ENCODE measurements around the gene SQOR. TPM values are rescaled to one million over a fixed set of nuclear protein-coding genes. Genes with fewer than 3 reads are reported as not detected.

Gene SQOR
- total and polyA plus RNA-seq, 10 donors = 21.5 to 79.6 (median 56.1) TPM

- Histone ChIP-seq H3K4me1 (no peaks in the 10 kb centered on the region), H3K9me3 (no peaks in the 10 kb centered on the region), H3K27me3 (replicated peaks in 1 of 7) (peaks cover 0 to 26% (median 0%) of the 10 kb centered on the region in 7 donors), H3K27ac (no peak overlapping the region), H3K36me3 (no peaks in the 10 kb centered on the region), H3K4me3 (no peak overlapping the region)
- intact Hi-C loops (cut with DNase I; ENCODE audit: low total_unique reads) = no loop called here
- WGBS, 5 donors = 91 to 94% (median 92%) methylated on average over 3 of the region's 3 CpGs
- DNase-seq = no peak
- no peak for TF ChIP-seq POLR2A (IDR thresholded peaks at IDR 0.05)
- TF ChIP-seq, protein P1, sequence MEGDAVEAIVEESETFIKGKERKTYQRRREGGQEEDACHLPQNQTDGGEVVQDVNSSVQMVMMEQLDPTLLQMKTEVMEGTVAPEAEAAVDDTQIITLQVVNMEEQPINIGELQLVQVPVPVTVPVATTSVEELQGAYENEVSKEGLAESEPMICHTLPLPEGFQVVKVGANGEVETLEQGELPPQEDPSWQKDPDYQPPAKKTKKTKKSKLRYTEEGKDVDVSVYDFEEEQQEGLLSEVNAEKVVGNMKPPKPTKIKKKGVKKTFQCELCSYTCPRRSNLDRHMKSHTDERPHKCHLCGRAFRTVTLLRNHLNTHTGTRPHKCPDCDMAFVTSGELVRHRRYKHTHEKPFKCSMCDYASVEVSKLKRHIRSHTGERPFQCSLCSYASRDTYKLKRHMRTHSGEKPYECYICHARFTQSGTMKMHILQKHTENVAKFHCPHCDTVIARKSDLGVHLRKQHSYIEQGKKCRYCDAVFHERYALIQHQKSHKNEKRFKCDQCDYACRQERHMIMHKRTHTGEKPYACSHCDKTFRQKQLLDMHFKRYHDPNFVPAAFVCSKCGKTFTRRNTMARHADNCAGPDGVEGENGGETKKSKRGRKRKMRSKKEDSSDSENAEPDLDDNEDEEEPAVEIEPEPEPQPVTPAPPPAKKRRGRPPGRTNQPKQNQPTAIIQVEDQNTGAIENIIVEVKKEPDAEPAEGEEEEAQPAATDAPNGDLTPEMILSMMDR (IDR thresholded peaks at IDR 0.05 in 8 of 11, conservative IDR thresholded peaks at IDR 0.05 in 3 of 11) = no peak
- no peak for TF ChIP-seq POLR2AphosphoS5 (IDR thresholded peaks at IDR 0.05)
Measured at GRCh38 chr15:45728641-45729040, 93.8 kb downstream of the SQOR start.

- intact Hi-C loops (cut with DNase I; ENCODE audit: low total_unique reads) = no loop called here
- Histone ChIP-seq H3K4me3 (no peak overlapping the region), H3K27ac (no peak overlapping the region), H3K9me3 (no peaks in the 10 kb centered on the region), H3K36me3 (no peaks in the 10 kb centered on the region), H3K4me1 (no peaks in the 10 kb centered on the region), H3K27me3 (replicated peaks in 1 of 7) (peaks cover 0 to 26% (median 0%) of the 10 kb centered on the region in 7 donors)
- TF ChIP-seq, protein P1 (IDR thresholded peaks at IDR 0.05 in 8 of 11, conservative IDR thresholded peaks at IDR 0.05 in 3 of 11) = no peak
- TF ChIP-seq POLR2AphosphoS5 (IDR thresholded peaks at IDR 0.05) (no peak), POLR2A (IDR thresholded peaks at IDR 0.05) (no peak)
- WGBS, 5 donors = 75 to 82% (median 78%) methylated on average over 7 of the region's 7 CpGs
- DNase-seq = no peak
Measured at GRCh38 chr15:45729141-45729540, 94.3 kb downstream of the SQOR start.

DNA sequence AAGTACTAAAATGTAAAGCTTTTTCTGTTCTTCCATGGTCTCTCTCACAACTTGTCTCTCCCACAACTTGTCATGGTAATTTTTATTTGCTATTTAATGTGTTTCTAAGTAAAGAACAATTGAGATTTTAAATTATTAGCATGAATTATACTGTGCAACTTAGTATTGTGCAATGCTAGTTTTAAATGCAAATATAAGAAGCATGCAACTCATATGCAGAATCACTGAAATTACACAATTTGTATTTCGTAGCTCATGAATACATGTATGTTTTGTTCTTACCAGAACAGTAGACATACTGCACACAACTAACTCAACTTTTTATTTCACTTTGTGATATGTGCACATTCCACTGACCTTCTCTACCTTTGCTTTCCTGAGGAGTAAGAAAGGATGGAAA, 96.5 kb downstream of the SQOR start:
- H3K9me3 ChIP-seq = no peaks in the 10 kb centered on the region
- peaks cover 0 to 26% (median 0%) of the 10 kb centered on the region in 7 donors for H3K27me3 ChIP-seq (replicated peaks in 1 of 7)
- no peak overlapping the region for H3K4me3 ChIP-seq
- H3K36me3 ChIP-seq = no peaks in the 10 kb centered on the region
- TF ChIP-seq POLR2AphosphoS5 (IDR thresholded peaks at IDR 0.05) = no peak
- TF ChIP-seq, protein P1 (IDR thresholded peaks at IDR 0.05 in 8 of 11, conservative IDR thresholded peaks at IDR 0.05 in 3 of 11) = no peak
- no peak for TF ChIP-seq POLR2A (IDR thresholded peaks at IDR 0.05)
- no peaks in the 10 kb centered on the region for H3K4me1 ChIP-seq
- intact Hi-C loops (cut with DNase I; ENCODE audit: low total_unique reads) = no loop called here
- 73 to 84% (median 79%) methylated on average over 1 of the region's 1 CpG for WGBS, 5 donors
- no peak overlapping the region for H3K27ac ChIP-seq
- DNase-seq = no peak

GRCh38 chr15:45732662-45733061, 97.8 kb downstream of the SQOR start:
- intact Hi-C loops (cut with DNase I; ENCODE audit: low total_unique reads) = no loop called here
- Histone ChIP-seq H3K27me3 (replicated peaks in 1 of 7) (peaks cover 0 to 26% (median 0%) of the 10 kb centered on the region in 7 donors), H3K4me3 (no peak overlapping the region), H3K27ac (no peak overlapping the region), H3K4me1 (no peaks in the 10 kb centered on the region), H3K36me3 (no peaks in the 10 kb centered on the region), H3K9me3 (no peaks in the 10 kb centered on the region)
- WGBS, 5 donors = 53 to 76% (median 57%) methylated on average over 2 of the region's 2 CpGs
- DNase-seq = no peak
- TF ChIP-seq, protein P1 (IDR thresholded peaks at IDR 0.05 in 8 of 11, conservative IDR thresholded peaks at IDR 0.05 in 3 of 11) = no peak
- TF ChIP-seq POLR2AphosphoS5 (IDR thresholded peaks at IDR 0.05) = no peak
- TF ChIP-seq POLR2A (IDR thresholded peaks at IDR 0.05) = no peak

Measured in spleen (tissue), 11 donors.